Islet of Langerhans (tissue), 1 donor: ENCODE results near the gene KIAA0319L.

Experiments used
- FAIRE-seq: peaks from one replicate; lab custom pipeline; 2011; peaks lifted over from hg19 to GRCh38; lab: Jason Lieb, UNC

KIAA0319L gene

DNA sequence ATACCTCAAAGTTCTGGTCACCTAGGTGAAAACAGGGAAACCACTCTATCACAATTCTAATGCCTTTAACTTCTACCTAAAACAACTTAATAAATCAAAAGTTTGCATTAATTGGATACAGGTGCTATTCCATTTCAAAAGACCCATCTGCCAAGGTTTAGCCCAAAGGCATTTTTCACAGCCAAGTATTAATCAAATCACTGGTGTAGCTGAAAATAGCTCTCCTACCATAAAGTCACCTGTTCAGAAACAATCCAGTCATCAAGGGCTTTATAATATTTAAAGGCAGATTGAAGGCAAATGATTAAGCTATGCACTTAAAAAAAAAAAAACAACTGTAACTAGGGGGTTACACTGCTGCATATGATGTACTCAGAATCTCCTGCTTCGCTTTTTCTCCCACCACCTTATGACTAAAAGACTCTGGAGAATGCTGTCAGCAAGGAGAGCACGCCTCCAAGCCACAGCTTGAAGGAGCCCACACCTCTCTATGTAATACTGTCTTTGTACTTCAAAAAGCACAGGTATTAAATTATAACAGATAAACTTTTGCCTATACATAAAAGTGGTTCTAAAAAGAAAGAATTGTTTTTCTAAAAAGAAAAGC is 20.5 kb downstream of the KIAA0319L start:
- no peak for FAIRE-seq

DNA sequence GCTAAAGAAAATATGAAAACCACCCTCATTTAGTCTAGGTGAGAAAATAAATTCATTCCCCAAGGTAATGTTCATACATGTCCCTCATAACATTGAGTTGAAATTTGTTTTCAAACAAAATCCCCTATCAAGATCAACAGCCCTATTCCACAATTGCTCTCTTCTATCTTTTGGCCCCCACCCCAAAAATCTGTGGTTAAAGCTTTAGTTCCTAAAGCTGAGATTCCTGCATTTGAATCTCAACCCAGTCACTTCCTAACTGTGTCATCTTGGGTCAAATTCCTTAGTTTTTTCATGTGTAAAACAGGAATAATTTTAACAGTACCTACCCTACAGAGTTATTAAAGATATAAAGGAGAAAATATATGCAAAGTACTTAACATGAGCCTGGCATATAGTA is 22.0 kb downstream of the KIAA0319L start:
- FAIRE-seq = no peak

DNA sequence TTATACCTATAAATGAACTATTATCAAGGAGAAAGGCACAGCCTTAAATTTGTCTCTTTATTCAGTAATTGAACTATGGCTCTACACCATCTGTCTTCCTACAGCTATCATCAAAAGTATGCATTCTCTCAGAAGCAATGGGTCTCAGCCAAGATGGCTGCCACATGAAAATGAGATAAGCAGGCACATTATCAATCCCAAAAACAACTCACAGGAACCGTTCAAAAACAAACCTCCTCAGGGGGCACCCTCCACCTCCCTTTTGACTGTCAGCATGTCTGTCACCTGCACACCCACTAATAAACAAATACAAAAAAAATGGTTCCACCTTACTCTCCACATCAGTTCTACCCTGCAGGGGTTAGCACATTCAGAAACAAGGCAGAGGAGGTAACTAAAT is 23.6 kb downstream of the KIAA0319L start:
- FAIRE-seq = no peak

DNA sequence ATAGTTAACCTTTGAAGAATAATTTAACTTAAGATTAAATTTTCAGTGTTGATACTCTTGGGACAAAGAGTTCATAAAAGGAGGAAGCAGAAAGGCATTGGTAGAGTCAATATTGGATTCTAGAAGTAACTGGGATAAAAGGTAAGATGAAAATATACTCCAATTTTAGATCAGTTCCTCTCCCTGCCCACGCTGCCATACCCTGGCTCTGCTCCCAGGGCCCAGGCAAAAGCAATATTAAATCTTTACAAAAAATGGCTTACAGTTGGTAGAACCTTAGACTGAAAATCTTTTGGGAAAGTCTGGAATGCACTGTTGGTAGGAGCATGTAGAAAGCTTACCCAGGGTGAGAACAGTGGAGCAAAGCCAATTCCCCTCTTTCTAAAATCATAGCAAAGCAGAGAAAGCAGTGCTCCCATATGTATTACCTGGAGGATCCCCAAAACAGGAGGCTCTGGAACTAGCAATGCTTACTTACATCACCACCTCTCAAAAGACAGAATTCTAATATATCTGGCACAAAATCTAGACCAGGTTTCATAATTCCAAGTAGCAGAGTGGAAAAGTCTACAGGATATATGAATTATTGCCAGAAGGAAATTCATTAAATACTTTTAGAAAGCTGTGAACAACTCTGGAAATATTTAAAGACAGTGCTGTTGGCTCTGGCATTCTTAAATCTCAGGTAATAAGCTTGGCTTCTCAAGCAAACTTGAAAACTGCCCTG is 24.5 kb downstream of the KIAA0319L start:
- no peak for FAIRE-seq

DNA sequence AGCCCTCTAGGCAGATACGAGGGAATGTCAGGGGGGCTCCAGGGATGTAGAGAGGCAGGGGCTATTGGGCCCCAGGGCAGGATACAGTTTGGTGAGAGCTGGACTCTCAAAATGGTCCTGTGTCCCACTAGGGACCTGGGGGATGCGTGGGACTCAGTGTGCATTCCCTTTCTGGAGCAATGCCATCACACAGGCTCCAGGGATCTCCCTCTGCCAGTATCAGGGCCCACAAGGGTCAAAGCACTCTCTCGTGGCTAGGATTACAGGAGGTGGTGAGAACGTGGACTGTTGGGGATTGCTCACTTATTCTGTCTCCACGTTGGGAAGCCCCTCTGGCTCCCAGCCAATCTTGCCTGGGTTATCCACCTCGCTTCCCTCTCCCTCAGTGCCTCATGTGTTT is 25.8 kb downstream of the KIAA0319L start:
- FAIRE-seq = no peak

DNA sequence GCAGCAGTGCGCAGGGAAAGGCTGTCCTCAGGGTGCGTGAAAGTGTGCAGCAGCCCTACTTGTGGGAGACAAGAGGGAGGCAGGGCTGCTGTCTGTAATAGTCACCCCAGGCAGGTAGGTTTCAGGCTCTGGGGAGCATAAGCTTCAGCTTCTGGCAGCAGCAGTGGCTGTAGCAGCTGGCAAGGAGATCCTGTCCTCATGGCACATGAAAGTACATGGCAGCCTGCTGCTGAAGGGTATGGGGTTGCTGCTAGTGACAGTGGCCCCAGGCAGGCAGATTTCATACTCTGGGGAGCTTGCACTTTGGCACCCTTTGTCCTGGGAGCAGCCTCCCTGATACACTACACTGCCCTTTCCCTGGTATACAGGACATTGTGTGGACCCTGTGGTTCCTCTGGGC is 26.3 kb downstream of the KIAA0319L start:
- FAIRE-seq = no peak

DNA sequence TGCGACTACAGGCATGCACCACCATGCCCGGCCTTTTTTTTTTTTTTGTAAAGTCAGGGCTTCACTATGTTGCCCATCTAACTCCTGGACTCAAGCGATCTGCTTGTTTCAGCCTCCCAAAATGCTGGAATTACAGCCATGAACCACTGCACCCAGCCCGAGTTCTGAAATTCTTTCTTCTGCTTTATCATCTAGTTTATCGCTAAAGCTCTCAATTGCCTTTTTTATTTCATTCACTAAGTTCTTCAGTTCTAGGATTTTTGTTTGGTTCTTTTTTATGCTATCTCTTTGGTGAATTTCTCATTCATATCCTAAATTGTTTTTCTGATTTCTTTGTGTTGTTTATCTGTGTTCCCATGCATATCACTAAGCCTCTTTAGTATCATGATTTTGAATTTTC is 27.0 kb downstream of the KIAA0319L start:
- no peak for FAIRE-seq

DNA sequence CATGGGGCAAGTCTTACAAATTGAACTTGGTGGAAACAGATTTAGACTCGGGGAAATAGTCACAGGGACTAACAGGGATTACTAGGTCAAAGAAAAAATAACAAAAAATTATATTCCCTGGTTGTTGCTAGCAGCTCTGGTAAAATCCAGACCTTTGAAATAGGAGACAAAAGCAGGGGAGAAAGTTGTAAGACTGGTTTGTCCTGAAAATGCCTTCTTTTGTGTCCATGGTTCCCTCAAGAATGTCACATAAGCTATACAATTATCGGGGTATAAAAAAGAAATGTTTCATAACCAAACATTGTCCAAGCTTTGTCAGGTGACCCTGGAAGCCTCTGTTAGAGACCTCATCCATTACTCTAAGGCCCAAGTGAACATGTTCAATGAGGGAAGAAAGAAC is 33.1 kb downstream of the KIAA0319L start:
- FAIRE-seq = no peak

DNA sequence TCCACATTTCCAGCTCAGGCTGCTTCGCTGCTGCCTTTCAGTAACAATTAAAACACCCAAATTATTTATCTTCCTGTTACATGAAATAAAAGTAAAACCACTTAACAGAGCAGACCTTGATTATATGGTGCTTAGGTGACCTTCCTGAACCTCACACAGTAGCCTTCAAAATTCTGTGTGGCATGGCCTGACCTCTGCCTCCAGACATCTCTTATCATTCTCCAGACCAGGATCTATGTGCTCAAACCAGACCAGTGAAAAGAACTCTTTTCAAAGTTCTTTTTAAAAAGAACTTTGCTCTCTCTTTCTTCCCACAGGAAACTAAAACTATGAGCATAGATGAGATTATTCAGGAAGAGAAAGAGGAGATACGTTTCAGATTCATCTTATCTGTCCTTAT is 37.8 kb downstream of the KIAA0319L start:
- FAIRE-seq = no peak

DNA sequence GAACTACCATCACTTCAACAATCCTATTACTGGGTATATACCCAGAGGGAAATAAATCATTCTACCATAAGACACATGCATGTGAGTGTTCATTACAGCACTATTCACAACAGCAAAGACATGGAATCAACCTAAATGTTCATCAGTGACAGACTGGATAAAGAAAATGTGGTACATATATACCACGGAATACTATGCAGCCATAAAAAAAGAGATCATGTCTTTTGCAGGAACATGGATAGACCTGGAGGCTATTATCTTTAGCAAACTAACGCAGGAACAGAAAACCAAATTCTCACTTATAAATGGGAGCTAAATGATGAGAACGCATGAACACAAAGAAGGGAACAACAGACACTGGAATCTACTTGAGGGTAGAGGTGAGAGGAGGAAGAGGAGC is 39.0 kb downstream of the KIAA0319L start:
- no peak for FAIRE-seq

DNA sequence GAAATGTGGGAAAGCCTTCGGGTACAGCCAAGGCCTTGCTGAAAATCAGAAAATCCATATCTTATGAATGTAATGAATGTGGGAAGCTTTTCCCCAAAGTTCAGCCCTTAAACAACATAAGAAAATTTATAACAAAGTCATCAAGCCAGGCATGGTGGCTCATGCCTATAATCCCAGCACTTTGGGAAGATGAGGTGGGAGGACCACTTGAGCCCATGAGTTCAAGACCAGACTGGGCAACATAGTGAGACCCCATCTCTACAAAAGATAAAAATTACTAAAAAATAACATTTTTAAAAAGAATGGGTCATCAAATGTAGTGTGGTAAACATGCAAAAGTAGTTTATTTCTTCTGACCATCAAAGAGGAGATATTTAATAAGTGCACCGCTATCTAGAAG is 45.9 kb downstream of the KIAA0319L start:
- no peak for FAIRE-seq

DNA sequence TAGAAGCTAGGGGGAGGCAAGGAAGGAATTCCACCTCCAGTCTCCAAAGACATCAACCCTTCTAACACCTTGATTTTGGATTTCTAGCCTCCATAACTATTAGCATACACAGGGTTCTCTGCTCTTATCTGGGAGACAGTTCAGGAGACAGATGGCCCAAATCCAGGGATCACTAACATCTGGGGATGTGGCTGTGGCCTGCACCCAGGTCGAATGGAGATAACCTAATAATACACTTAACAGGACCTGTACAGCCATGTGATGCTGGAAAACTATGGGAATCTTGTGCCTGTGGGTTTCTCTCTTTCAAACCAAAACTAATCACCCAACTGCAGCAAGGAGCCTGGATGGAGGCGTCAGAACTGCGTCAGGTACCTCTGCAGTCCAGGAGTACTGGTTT is 47.6 kb downstream of the KIAA0319L start:
- no peak for FAIRE-seq

DNA sequence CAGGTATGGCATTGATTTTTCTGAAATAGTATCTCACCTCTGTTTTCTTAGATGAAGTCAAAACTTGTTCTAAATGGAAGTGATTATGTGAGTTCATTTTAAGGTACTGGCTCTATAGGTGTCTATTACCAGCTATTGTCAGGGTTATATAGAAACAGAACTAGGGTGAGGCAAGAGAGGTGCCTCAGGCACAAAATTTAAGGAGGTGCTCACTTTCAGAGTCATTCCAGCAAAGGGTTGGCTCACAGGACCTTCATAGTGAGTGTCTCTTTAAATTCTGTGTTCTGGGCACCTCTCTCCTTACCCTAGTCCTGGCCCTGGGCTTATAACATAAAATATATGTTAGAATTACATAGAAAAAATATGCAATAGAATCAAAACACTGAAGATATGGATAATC is 49.3 kb downstream of the KIAA0319L start:
- FAIRE-seq = no peak

DNA sequence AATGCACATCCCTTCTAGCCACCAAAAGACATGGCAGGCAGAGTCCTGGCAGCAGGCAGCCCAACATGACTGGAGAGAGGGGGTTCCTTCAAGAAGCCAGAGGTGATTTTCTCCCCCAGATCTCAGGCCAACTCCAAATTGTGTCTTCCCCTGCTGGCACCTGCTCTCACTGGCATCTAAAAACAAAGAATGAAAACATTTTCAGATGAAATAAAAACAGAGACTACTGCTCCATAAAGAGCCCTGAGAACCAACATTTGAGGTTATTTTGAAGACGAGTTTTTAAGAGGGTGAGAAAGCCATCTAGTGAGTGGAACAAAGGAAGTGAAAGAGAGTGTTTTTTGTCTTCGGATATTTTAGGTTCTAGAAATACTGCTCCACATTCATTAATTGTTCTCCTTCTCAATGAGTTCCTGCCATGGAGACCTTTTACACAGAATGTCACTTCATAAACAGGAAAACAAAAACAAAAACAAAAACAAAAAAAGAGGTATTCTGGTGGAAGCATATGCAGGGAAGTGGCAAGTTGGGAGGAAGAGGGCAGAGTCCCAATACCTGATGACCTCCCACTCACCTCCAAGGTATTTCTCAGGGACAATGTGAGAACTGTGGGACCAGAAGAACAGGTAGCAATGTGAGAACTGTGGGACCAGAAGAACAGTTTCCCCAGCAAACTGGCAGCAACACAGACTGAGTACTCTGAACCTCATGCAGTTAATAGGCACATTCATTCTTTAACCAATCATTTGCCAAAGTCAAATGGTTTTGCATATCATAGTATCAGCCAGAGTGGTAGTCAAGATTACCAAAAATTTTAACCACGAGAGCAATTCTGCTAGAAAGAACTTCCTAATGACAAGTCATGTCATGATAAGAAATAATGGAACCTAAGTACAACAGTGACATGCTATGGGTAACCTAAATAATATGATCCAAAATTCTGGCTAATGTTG is 50.0 kb downstream of the KIAA0319L start:
- no peak for FAIRE-seq

DNA sequence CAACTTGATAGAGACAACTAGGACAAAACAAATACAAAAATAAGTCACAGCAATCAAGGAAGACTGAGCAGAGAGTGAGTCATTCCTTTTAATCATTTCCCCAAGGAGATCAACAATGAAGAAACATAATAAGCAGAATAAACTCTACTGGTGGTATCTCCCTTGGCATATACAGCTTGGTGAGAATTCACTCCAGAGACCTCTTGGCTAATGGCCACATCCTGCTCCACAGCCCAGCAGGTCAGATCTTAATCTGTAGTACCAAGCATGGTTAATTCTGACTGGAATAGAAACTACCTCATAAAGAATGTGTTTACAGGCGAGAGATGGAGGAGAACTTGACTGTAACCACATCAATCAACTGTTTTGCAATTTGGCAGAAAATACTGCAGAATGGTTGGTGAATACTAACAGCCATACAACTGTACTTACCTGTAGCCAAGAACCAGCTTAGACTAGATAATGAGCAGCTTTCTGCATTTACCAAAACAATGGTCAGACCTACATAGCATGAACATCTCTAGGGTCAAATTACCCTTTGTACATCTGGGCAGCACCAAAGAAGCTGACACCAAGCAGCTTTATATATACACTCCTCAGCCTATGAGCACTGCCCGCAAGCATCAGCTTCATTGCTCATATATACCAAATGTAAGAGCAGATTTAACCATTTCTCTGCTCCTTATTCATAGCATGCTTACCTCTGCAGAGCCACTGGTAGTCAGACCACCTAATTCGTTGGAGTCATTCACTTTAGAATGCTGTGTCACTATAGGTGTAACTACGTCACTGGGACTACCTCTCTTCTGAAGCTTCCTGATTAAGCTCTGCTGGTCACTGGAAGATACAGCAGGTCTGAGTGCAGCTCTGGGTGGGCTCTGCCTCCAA is 51.0 kb downstream of the KIAA0319L start:
- FAIRE-seq = no peak

DNA sequence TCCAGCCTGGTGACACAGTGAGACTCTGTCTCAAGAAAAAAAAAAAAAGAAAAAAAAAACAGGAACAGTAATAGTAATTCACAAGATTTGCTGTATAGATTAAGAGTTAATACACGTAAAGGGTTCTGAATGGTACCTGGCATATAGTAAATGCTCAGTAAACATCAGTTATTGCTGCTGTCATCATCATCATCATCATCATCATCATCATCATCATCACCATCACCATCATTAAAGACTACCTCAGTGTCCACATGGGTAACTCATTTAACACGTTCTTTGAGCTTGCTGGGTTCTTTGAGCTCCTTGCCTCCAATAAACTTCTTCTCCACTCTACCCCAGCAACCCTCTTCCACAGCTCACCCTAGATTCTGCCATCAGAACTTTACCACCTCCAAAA is 55.0 kb downstream of the KIAA0319L start:
- FAIRE-seq = no peak

DNA sequence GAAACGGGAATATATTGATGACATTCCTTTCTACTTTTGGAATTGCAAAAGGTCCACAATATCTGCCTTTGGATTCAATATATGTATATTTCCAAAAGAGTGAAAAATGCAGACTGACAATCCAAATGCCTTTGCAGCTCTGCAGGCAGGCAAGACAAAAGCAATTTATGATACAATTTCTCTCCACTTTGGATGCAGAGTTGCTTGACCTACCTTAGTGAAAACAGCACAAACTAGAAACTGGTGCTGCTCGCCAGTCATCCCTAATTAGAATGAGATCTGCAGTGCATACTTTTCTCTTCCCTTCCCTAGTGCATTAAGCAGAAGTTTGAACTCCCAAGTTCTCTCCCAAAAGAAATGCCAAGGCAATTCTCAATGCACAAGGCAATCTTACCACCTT is 56.8 kb downstream of the KIAA0319L start:
- FAIRE-seq = no peak

DNA sequence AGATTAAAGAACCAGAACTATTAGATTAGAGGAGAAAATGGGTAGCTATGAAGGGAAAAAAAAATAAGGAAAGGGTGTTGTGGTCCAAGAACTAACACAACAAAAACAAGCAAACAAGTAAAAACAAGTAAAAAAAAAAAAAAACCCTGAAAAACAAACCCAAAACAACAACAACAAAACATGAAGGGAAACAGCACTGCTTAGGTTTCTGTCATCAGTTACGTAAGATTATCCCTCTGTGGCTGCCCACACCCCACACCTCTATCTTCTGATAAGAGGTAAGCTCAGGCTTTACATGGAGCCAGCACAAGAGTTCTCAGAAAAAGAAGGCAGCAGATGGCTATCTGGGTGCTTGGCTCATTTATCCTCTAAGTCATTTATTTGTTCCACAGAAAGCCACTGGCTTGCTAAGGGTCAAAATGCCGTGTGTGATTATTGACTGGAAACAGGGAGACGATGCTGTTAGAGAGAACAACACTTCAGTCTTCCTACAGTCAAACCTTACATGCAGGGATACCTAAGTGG is 57.5 kb downstream of the KIAA0319L start:
- peak; percentile 17 for FAIRE-seq

DNA sequence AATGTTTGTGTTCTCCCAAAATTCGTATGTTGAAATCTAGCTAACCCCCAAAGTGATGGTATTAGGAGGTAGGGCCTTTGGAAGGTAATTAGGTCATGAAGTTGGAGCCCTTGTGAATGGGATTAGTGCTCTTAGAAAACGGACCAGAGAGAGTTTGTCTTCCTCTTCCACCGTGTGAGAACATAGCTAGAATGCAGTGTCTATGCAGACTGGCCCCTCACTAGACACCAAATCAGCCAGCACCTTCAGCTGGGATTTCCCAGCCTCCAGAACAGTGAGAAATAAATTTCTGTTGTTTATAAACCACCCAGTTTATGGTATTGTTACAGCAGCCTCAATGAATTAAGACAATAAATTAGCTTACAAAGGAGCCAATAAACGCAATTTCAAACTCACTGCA is 58.0 kb downstream of the KIAA0319L start:
- FAIRE-seq = no peak

DNA sequence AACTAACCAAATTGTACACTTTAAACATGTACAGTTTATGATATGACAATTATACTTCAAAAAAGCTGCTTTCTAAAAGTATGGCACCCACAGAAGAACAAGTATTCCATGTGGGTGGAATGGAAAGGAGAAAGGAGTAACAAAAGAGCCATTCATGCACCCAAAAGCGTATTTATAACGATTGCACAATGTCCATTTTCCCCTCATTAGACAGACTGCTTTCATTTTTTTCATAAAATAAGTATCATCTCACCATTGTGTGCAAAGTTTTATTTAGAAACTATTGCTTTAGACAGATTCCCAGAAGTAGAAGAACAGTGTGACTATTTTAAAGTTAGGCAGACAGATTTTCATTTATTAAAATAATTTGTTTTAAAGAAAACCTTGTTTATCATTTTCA is 59.6 kb downstream of the KIAA0319L start:
- no peak for FAIRE-seq

DNA sequence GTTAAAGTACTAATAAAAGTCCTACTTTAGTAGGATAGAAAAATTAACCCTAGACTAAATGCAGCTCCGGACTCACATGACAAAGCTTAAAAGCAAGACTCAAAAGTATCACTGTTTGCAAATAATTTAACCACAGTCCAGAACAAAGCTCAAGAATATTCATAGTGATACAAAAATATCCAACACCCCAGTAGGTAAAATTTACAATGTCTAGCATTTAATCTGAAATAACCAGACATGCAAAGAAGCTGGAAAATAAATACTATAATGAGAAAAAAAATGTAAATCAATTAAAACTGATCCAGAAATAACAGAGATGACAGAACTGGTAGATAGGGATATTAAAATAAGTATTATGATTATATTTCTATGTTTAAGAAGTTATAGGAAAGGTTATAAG is 67.0 kb downstream of the KIAA0319L start:
- FAIRE-seq = no peak

DNA sequence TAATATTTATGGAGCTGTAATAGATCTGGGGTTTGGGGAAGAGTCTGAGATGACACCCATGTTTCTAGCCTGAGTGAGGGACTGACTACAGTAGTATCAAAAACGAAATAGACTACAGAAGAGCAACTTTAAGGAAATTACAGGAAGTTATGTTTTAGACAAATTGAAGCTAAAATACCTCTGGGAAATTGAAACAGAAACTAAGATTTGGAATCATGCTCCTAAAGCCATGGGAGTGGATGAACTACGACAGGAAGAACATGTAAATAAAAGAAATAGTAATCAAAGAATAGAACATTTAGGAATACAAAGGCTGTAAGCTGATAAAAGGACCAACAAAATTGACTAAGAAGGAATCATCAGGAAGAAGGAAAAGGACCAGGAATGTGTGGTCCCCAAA is 68.9 kb downstream of the KIAA0319L start:
- no peak for FAIRE-seq
